ENCODE data around the gene C22orf39.
A peak's percentile ranks its signal among the peaks of the same experiment; 100 is the strongest.
"Not testable (repeated sequence)": the region's sequence is repeated elsewhere in the genome, so short reads cannot be mapped to it uniquely, and the experiment has no call there.

Gene C22orf39

DNA sequence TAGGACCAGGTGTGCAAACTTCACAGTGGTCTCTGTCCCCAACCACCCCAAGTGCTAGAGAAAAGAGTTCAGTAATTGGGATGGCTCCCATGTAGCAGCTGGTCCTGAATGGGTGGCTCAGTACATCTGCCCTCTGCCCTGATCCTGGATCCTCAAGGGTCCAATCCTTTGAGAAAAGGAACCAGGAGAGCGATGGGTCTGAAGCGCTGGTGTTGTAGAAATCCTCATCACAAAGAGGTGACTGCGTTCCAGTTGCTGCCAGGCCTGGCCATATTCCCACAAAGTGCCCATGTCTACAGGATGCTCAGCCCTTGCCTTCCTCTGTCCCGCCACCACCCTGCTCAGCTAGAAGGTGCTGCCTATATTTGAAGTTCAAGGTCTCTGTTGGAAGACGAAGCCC is 6.2 kb upstream of the C22orf39 start:
- DNase-seq (ENCODE audit: low read depth), result no peak

DNA sequence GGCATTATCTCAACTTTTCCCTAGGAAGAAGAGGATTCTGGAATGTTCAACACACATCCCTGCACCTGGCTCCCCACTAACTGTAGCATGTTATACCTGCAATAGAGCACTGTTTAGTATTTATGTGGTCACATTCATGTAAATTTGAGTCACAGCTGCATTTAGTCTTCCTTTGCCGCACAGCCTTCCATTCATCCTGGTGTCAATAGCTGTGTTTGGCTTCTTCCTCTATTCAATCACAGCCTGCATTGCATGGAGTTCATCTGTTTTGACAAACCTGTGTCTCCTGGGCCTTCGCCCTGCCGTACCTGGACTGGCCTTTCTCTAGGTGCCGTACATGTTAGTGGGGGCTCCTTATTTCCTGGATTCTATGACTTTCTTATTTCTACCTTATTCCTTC is 4.1 kb upstream of the C22orf39 start:
- DNase-seq (ENCODE audit: low read depth), result no peak

DNA sequence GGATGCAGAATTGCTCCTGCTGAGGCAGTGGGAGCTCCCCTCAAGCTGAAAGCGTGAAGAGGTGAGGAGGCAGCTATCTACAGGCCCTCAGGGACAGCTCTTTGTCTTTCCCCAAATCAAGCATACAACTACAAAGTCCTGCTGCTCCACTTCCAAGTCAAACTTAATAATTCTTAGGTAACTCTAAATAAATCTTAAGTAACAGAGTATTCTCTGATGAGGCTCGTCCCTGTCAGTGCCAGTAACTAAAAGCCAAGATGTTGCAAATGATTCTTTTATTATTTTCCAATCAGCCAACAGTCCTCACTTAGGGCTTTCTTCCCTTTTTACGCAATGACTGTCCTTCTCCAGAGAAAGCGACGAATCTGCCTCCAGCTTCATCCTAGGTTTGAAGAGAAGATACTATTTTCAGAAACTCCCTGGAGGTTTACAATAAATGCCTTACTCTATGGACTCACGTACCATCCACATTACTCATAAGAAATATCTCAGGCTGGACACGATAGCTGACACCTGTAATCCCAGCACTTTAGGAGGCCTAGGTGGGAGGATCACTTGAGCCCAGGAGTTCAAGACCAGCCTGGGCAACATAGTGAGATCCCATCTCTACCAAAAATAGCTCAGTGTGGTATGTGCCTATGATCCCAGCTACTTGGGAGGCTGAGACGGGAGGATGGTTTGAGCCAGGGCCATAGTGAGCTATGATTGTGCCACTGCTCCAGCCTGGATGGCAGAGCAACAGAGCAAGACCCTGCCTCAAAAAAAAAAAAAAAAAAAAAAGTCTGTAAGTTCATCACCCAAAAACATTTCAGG is 3.1 kb upstream of the C22orf39 start:
- no peak for DNase-seq (ENCODE audit: low read depth)

DNA sequence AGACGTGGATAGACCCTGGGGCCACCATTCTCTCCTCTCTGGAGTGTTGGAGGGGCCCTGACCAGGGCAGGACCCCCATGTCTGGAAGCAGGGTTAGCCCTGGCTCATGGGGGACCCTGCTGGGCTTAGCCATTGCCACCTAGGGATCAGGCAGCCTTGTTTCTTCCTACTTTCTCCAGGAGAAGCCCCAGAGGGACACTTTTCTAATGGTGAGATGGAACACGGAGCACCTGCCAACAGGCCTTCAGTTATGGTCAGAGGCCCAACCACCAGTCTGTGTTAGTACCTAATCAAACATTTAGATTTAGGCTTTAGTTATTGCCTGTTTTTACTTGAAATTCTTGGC is 1.9 kb upstream of the C22orf39 start:
- no peak for DNase-seq (ENCODE audit: low read depth)

DNA sequence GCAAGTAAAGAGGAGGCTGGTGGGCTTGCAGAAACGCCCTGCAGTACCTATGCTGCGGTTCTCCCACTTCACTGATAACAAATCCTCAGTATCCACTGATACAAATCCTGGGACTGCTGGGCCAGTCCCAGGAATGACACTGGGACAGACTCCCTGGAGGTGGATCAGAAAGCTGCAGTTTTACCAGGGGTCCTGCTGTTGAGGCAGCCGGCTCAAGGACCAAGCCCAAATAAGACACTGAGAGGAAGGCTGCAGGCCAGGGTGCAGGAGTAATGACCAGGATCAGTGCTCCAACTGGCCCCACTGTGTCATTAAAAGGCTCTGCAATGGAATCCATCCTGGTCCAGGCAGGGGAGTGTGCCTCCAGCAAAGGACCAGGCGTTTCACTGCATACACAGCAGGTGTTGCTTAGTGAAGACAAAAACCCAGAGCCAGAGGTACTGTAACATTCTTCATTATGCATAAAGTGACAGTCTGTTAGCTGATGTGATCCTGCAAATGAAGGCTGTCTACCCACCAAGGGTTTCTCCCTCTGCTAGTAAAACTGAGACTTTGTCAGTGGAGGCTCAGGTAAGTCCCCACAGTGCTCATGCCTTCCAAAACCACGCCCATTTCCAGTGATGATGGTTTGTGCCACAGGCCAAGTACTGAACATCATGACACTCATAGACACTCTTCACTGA is 1.4 kb upstream of the C22orf39 start:
- DNase-seq (ENCODE audit: low read depth), result no peak

DNA sequence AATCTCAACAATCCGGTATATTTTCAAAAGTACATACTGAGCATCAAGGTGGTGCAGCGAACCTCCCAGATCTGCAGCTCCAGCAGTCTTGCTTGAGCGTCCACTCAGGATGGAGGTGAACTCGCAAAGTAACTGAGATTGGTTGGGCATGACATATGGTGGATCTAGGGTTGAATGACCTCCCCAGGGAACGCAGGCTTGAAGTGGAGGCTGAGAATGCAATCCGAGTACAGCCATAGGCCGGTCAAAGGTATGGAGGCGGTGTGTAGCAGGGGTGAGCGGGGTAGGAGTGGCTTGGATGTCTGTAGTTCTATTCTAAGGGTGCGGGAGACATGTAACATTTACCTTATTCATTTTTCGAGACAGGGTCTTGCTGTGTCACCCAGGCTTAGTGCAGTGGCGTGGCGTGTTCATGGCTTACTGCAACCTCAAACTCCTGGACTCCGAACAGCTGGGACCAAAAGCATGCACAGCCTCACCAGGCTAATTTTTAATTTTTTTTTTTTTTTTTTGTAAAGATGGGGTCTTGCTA is 631 bp upstream of the C22orf39 start:
- DNase-seq (ENCODE audit: low read depth), result no peak

DNA sequence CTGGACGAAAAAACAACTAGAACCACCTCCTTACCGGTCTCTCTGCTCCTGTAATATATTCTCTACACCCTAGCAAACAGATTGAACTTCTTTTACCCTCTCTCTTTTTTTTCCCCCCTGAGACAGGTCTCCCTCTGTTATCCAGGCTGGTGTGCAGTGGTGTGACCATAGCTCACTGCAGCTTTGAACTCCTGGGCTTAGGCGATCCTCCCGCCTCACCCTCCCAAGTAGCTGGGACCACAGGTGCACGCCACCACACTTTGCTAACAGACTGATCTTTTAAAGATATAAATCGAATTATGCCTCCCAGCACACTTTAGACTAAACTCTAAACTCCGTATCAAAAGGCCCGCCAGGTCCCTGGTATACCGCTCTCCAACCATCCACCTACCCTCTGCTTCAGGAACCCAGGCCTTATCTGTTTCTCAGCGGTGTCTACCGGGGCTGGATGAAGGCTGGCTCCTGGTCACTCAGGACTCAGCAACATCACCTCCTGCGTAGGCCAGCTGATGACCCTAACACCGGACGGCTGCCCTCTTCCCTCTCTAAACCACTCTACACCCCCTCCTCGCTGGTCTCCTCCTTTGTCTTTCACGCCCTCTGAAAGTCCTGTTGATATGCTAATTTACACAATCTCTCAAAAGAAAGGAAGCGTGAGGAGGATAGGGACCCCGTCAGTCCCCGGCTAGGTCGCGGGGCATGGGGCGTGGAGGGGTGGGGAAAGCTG is 745 bp downstream of the C22orf39 start:
- DNase-seq (ENCODE audit: low read depth), result no peak

DNA sequence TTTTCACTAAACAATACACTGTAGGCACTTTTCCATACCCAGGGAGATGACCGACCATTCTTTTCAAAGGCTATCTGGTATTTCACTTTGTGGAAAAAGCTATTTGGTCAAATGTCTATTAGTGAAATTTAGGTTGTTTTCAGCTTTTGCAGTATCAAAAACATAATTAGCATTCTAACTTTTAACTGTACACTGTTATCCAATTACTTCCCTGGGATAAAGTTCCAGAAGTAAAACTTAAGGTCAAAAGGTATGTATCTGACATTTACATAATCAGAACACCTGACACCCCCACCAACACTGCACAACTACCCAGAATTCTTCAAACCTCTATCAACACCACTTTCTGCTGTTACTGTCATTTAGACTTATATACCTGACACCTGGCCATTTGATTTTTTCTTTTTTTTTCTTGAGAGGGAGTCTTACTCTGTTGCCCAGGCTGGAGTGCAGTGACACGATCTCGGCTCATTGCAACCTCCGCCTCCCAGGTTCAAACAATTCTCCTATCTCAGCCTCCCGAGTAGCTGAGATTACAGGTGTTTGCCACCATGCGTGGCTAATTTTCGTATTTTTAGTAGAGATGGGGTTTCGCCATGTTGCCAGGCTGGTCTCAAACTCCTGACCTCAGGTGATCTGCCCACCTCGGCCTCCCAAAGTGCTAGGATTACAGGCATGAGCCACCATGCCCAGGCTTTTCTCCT is 2.1 kb downstream of the C22orf39 start:
- DNase-seq (ENCODE audit: low read depth), result not testable (repeated sequence)

DNA sequence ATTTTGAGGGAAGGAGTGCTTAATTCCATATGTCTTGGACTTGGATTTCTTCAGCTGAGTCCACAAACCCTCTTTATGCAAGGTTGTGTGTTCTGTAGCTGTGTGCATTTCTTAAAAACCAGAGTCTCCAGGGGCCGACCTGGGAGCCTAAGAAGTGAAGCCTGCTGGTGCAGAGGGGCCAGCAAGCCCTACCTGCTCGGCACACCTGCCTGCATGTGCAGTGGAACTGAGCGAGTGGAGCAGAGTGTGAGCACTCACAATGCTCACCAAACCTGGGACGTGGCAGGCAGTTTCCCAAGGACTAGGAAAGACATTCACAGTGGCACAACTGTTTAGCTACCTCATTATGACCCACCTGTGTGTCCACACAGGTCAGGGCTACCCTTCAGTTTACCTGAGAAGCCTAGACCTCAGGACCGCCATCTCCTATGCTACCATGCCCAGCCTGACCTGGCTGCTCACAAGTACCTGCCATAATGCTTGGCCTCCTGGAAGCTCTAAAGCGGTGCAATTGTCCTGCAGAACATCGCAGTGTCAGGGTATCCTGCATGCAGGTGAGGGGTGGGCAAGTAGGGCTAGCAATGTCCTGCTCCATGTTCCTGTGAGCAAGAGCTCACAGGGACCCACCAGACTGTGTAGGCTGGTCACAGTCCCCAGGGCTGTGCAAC is 3.8 kb downstream of the C22orf39 start:
- no peak for DNase-seq (ENCODE audit: low read depth)

DNA sequence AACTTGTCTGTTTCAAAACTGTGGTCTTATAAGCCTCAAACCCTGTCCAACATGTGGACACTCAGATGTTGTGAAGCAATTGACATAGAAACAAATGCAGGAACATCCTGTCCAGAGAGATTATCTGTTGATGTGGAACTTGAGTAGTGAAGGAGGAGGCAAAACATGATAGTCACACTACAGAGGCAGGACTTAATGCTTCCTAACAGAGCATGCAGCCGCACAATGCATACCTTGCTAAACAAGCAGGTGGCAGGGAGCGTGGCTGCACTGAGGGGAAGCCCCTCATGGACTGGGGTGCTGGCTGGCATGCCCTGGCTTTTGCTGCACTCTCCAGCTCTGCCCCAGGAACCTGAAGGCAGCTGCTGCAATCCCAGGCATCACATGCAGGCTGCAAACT is 5.3 kb downstream of the C22orf39 start:
- DNase-seq (ENCODE audit: low read depth), result no peak

DNA sequence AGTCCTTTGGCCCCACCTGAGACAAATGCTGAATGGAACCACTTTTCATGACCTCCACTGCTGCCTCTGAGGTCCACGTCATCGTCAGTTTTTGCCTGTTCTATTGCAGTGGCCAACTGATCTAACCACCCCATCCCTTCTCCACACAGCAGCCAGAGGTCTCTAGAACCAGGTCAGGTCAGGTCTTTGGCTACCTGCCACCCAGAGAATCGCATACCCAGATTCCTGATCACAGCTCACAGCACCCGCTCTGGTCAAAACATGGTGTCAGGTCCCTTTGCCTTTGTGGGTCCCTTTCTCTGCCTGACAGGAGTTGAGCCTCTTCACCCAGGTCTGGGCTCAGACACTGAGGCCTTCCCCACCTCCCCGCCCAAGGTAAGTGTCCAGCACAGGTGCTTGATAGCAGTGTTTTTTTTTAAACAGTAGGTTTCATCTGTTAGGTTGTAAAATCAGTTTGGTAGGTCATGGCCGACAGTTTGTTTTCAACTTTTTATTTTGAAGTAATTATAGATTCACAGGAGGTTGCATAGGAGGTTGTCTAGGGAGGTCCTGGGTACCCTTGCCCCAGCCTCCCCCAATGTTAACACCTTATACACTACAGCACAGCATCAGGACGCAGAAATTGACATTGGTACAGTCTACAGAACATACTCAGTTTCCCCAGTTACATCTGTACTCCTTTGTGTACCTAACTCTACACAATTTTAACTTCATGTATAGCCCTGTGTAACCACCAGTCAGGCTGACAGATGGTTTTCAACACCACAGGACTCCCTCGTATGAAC is 6.9 kb downstream of the C22orf39 start:
- DNase-seq (ENCODE audit: low read depth), result no peak

DNA sequence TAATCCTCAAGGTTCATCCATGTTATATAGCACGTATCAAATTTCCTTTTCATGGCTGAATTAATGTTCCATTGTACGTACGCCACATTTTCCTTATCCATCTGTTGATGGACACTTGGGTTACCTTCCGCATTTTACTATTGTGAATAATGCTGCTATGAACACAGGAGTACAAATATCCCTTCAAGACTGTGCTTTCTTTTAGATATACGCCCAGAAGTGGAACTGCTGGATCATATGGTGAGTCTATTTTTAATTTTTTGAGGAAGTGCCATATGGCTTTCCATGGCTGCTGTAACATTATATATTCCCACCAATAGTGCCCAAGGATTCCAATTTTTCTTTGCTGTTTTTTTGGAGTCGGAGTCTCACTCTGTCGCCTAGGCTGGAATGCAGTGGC is 9.2 kb downstream of the C22orf39 start:
- no peak for DNase-seq (ENCODE audit: low read depth)

DNA sequence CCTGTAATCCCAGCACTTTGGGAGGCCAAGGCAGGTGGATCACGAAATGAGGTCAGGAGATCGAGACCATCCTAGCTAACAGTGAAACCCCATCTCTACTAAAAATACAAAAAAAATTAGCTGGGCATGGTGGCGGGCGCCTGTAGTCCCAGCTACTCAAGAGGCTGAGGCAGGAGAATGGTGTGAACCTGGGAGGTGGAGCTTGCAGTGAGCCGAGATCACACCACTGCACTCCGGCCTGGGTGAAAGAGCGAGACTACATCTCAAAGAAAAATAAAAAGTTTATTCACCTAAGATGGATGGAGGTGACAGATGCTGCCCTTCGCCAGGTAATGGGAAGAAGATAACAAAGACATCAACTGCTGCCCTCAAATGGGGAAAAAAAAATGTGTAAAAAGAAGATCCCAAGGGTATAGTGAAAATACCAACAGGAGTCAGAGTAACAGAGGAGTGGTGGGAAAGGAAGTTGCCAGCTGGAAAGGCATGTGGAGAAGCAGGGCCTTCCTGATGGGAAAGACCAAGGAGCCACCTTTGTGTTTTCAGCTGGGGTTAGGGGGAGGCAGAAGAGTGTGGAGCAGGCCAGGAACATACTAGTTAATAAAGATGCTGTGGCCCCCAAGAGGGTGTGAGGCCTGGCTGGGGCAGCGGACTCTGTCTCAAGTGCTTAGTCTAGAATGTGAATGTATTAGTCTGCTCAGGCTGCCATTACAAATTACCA is 10.9 kb downstream of the C22orf39 start:
- DNase-seq (ENCODE audit: low read depth), result not testable (repeated sequence)

DNA sequence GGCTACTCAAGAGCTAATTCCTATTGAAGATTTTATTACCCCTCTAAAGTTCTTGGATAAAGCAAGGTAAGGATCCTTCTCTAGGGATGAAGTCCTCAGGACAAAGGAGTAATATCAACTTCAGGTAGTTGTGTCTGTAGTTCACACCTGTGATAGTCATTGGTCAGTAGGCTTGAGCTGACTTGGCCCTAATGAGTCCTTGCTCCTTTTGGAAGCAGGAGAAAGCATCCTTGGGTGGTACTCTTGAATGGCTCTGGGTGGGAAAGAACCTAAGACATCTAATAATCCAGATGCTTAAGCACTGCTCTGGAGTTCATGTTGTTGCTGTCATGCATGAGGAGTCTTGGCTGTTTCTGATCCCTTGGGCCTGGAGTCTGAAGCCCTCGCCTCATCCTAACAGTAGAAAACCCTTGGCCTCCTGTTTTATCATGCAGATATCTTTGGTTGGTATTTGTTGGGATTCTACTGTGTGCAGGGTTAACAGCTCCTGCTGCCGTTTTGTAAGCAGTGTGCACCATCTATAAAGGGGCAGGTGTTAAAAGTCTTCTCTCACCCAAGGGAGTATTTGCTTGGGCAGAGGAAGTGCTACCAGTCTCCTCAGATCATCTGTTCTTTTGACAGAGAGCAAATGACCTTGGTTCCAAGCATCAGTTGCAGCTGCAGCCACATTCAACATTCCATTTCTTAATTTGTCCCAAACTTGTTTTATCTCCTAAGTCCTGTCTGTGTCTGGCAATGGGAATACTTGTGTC is 12.5 kb downstream of the C22orf39 start:
- DNase-seq (ENCODE audit: low read depth), result no peak

DNA sequence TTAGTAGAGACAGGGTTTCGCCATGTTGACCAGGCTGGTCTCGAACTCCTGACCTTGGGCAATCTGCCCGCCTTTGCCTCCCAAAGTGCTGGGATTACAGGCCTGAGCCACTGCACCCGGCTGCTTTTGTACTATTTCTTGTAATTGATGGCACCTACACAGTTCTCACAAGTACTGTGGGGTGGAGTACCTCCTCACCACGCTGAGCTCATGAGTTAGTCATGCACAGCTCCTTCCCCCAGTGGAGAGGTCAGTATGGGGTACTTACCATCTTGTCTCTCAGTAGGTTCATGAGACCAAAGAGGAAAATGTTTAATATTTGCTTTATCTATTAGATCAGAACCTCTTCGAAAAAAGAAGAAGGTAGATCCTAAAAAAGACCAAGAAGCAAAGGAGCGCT is 13.1 kb downstream of the C22orf39 start:
- no peak for DNase-seq (ENCODE audit: low read depth)

DNA sequence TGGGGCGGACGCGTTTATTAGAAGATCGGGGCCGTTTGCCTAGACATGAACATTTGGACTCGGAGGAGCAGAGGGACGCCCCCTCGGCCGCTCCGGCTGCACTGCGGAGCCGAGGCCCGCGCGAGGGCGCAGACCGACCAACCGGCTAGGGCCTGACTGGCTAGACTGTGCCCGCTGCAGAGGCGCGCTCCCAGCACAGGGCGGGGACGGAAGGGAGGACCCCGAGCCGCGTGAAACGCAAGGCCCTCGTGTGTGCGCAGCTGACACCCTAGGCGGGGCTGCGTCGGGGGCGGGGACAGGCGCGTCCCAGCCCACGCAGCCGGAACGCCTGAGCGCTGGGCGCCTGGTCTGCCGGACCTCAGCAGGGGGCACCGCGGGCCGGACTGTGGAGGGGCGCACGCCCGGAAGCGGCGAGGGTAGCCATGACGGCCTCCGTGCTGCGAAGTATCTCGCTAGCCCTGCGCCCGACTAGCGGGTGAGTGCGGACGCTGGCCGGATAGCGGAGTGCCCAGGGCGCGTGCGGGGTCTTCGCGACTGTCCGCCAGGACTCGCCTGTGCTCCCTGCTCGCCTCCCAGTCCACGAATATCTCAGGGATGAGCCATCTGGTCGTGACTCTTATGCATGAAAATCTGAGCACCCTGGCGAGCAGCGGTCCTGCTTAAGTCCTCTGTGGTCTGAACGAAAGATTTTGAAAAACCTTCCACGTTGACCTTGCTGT is 15.2 kb downstream of the C22orf39 start, which contains the start of gene MRPL40:
Gene MRPL40, plus strand, starts transcription at position 413 of the 719 bp plus-strand sequence. Its CDS starts 10 bp downstream, at position 423.
- DNase-seq (ENCODE audit: low read depth), result peak; percentile 82

DNA sequence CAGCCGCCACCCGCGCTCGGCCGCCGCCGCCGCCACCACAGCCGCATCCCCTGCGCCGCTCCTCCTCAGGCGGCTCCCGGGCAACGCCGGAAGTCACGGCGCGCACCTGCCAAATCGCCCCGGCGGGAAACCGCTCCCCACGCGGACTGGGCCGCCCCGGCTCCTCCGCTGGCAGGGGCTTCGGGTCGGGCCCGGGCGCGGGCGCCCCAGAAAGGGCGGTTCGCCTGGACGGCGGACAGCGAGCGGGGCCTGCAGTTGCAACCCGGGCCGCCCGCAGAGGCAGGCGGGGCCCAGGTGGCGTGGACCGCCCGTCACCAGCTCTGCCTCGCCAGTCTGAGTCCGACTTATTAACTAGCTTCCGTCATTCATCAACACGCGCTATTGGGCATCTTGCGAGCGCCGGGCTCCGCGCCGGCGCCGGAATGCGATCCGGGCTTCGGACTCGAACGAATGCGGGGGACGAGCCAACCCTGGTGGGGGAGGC is 15.8 kb downstream of the C22orf39 start, which contains the start of gene HIRA:
Gene HIRA, minus strand, starts transcription at position 85 of the 484 bp plus-strand sequence. CDS start 257 bp downstream, outside the sequence.
- peak; percentile 89 for DNase-seq (ENCODE audit: low read depth)

DNA sequence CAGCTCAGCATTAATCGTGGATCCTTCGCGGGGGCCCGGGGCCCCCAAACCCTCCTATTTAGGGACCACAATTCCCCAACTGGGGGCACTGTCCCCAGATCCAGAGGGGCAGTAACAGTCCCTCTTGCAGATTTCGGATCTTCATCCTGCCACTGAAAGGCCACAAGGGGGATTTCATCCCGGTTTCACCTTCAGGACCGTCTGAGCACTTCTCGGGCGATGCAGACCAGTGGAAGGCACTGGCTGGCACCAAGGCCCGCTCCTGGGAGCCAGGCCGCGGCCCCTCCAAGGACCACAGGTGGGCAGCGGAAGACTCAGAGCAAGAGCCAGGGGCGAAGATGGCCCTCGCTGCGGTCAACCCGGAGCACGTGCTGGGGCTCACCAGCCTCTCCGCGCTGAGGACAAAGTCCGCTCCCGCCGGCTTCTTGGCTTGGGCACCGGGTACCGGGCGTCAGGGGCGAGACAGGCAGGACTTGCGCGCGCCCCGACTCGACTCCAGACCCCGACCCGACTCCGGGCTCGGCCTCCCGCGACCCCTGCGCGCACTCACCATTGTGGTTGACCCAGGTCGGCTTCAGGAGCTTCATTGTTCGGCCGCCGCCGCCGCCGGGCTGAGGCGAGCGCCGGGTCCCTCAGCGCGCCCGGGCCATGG is 16.5 kb downstream of the C22orf39 start:
- peak; percentile 13 for DNase-seq (ENCODE audit: low read depth)
